K562 (cell line): ENCODE results near the gene BNC2. TPM values are rescaled to one million over a fixed set of nuclear protein-coding genes. Genes with fewer than 3 reads are reported as not detected.

Experiments used
- ATAC-seq: fragments of 200-7000 bp; cut with Tn5 transposase; 3 replicates; pipeline ENCODE4 v1.9.1; 2020; ENCODE audit warnings: moderate library complexity
- BruUV-seq: library from RNA; stranded (reverse); fragments of 400-500 nt; replicated peaks from 2 replicates; lab custom pipeline; 2021; lab: Mats Ljungman, UMichigan
- CTCF ChIA-PET: fragments of 300-600 bp; formaldehyde crosslinking; extraction: SDS; loops from one replicate; lab custom pipeline; 2021; ENCODE audit warnings: low intra/inter-chr PET ratio; lab: Yijun Ruan, JAX
- POLR2A ChIA-PET: fragments of 300-600, 350-650 bp; sonication (Branson Sonifier 250); formaldehyde crosslinking; extraction: SDS; loops from one replicate; lab custom pipeline; 2021; ENCODE audit warnings: antibody characterized with exemption, inconsistent platforms; lab: Yijun Ruan, JAX
- DNase-seq, 4 experiments: peaks; one replicate each; pipeline versions ENCODE4 v3.0.0 to v3.0.0-alpha.2; 2011 to 2018; ENCODE audit warnings: low spot score in 3 of 4, mixed read lengths in 3 of 4; ENCODE audit errors: extremely low read depth in 1 of 4
- FAIRE-seq: peaks from 2 replicates; lab custom pipeline; 2011; peaks lifted over from hg19 to GRCh38; lab: Jason Lieb, UNC
- H2AFZ ChIP-seq: 2 replicates; pipeline ENCODE4 v1.6.0; 2011; ENCODE audit warnings: low read depth, low read length, control low read depth, inconsistent platforms
- H3K27ac ChIP-seq: fragments of 200-600 bp; 3 replicates; pipeline ENCODE4 v1.8.0; 2011; ENCODE audit warnings: low read depth, mild to moderate bottlenecking, control low read depth, inconsistent platforms, low read length, moderate library complexity, mixed read lengths; ENCODE audit errors: extremely low read depth
- H3K27me3 ChIP-seq, 2 experiments: fragments of 300-600 bp in 1 of 2; 2 replicates in 1 of 2; 3 replicates in 1 of 2; pipeline versions ENCODE4 v1.6.0 to v1.8.0; 2011; ENCODE audit warnings: inconsistent platforms in 2 of 2, low read length in 2 of 2, mild to moderate bottlenecking in 1 of 2, mixed read lengths in 1 of 2, moderate library complexity in 1 of 2; ENCODE audit not compliant: control insufficient read depth in 2 of 2, insufficient read depth in 2 of 2
- H3K36me3 ChIP-seq: fragments of 300-600 bp; 3 replicates; pipeline ENCODE4 v1.8.0; 2011; ENCODE audit warnings: mild to moderate bottlenecking, low read length, inconsistent platforms; ENCODE audit not compliant: control insufficient read depth, insufficient read depth
- H3K4me1 ChIP-seq, 2 experiments: fragments of 200-600 bp in 1 of 2; replicated peaks in 1 of 2; 2 replicates in 1 of 2; 3 replicates in 1 of 2; pipeline versions ENCODE4 v1.5.1 to v1.8.0; 2011; ENCODE audit warnings: inconsistent platforms in 2 of 2, low read length in 2 of 2, mild to moderate bottlenecking in 1 of 2, mixed read lengths in 1 of 2, moderate library complexity in 1 of 2; ENCODE audit not compliant: control insufficient read depth in 2 of 2, insufficient read depth in 2 of 2
- H3K4me2 ChIP-seq: 2 replicates; pipeline ENCODE4 v1.6.1; 2011; ENCODE audit warnings: low read length, control low read depth, inconsistent platforms, mixed read lengths; ENCODE audit not compliant: insufficient read depth
- H3K4me3 ChIP-seq: fragments of 200-600 bp; sonication (generic), shearing (Covaris generic); 2 replicates; pipeline ENCODE4 v1.5.1; 2016; ENCODE audit warnings: control low read depth, inconsistent platforms
- H3K79me2 ChIP-seq: fragments of 200-600 bp; 3 replicates; pipeline ENCODE4 v1.8.0; 2011; ENCODE audit warnings: low read length, inconsistent platforms; ENCODE audit not compliant: control insufficient read depth, insufficient read depth
- H3K9ac ChIP-seq, 2 experiments: 2 replicates each; pipeline versions ENCODE4 v1.6.0 to v1.6.1; 2011; ENCODE audit warnings: low read depth in 2 of 2, low read length in 2 of 2, control low read depth in 1 of 2, inconsistent platforms in 1 of 2, mild to moderate bottlenecking in 1 of 2, mixed read lengths in 1 of 2; ENCODE audit not compliant: insufficient read depth in 1 of 2
- H3K9me1 ChIP-seq: one replicate; pipeline ENCODE4 v1.6.0; 2011; ENCODE audit warnings: inconsistent platforms, mild to moderate bottlenecking, low read length, moderate library complexity; ENCODE audit not compliant: control insufficient read depth, insufficient read depth
- H3K9me3 ChIP-seq: replicated peaks from 2 replicates; pipeline ENCODE4 v1.5.1; 2011; ENCODE audit warnings: low read depth, low read length, inconsistent platforms; ENCODE audit not compliant: control insufficient read depth, insufficient read depth
- H4K20me1 ChIP-seq: replicated peaks from 2 replicates; pipeline ENCODE4 v1.6.1; 2011; ENCODE audit warnings: low read length, inconsistent platforms, mixed read lengths; ENCODE audit not compliant: control insufficient read depth, insufficient read depth
- ATF6 ChIP-seq: sonication (generic); formaldehyde crosslinking; IDR thresholded peaks from 2 replicates; pipeline ENCODE4 v1.4.0; 2020; ENCODE audit warnings: mild to moderate bottlenecking, missing genetic modification reagents
- BRD4 ChIP-seq: fragments of 200-600 bp; sonication (generic); IDR thresholded peaks from 2 replicates; pipeline ENCODE4 v1.6.1; 2017; ENCODE audit warnings: inconsistent platforms
- CREM ChIP-seq: IDR thresholded peaks from 2 replicates; pipeline ENCODE4 v1.6.1; 2014; ENCODE audit warnings: antibody characterized with exemption, low read depth
- ETV1 ChIP-seq: fragments of 450-650 bp; conservative IDR thresholded peaks from 2 replicates; pipeline ENCODE4 v1.6.1; 2016; ENCODE audit warnings: missing genetic modification characterization, control low read depth, low read depth, missing compliant biosample characterization
- EWSR1 ChIP-seq: fragments of 450-650 bp; IDR thresholded peaks from 2 replicates; pipeline ENCODE4 v1.6.1; 2018; ENCODE audit warnings: borderline replicate concordance, mild to moderate bottlenecking, low read depth, moderate library complexity; ENCODE audit not compliant: partially characterized antibody
- HNRNPH1 ChIP-seq: fragments of 200-400 bp; formaldehyde crosslinking; optimal IDR thresholded peaks from 2 replicates; pipeline ENCODE3; 2017; ENCODE audit warnings: low read depth, mild to moderate bottlenecking, low read length, moderate library complexity
- MBD2 ChIP-seq: sonication (generic); IDR thresholded peaks from 2 replicates; pipeline ENCODE4 v1.6.1; 2016; ENCODE audit warnings: low read depth, borderline replicate concordance
- MCM7 ChIP-seq, 2 experiments: fragments of 450-650 bp; IDR thresholded peaks; 2 replicates each; pipeline ENCODE4 v1.6.1; 2016 to 2018
- MEF2D ChIP-seq: conservative IDR thresholded peaks from 2 replicates; pipeline ENCODE4 v1.6.1; 2016; ENCODE audit warnings: low read depth, missing genetic modification characterization, missing compliant biosample characterization
- NFATC3 ChIP-seq: fragments of 450-650 bp; IDR thresholded peaks from 2 replicates; pipeline ENCODE4 v1.6.1; 2017; ENCODE audit warnings: mild to moderate bottlenecking
- NRF1 ChIP-seq, 2 experiments: fragments of 450-650 bp; IDR thresholded peaks in 1 of 2; conservative IDR thresholded peaks in 1 of 2; 2 replicates each; pipeline ENCODE4 v1.6.1; 2014; ENCODE audit warnings: mild to moderate bottlenecking in 2 of 2
- PRMT5 ChIP-seq: sonication (generic); formaldehyde crosslinking; IDR thresholded peaks from 2 replicates; pipeline ENCODE4 v1.5.0; 2020; ENCODE audit warnings: missing genetic modification reagents
- SP2 ChIP-seq: IDR thresholded peaks from 2 replicates; pipeline ENCODE4 v1.6.1; 2011; ENCODE audit warnings: mild to moderate bottlenecking, low read depth, low read length, moderate library complexity; ENCODE audit not compliant: poor library complexity, severe bottlenecking; ENCODE audit errors: extremely low read depth
- SRSF7 ChIP-seq: fragments of 200-400 bp; formaldehyde crosslinking; optimal IDR thresholded peaks from 2 replicates; pipeline ENCODE3; 2017; ENCODE audit warnings: mild to moderate bottlenecking, low read depth, low read length
- TARDBP ChIP-seq: fragments of 450-650 bp; IDR thresholded peaks from 2 replicates; pipeline ENCODE4 v1.6.1; 2016
- ZNF347 ChIP-seq: fragments of 450-650 bp; formaldehyde crosslinking; IDR thresholded peaks from 2 replicates; pipeline ENCODE4 v1.4.0; 2020; ENCODE audit warnings: low read depth, mild to moderate bottlenecking, moderate library complexity
- ZZZ3 ChIP-seq: fragments of 450-650 bp; IDR thresholded peaks from 2 replicates; pipeline ENCODE4 v1.6.1; 2016; ENCODE audit warnings: antibody characterized with exemption, mild to moderate bottlenecking, moderate library complexity
- WGBS: fragments of 100-300 bp; shearing (Covaris generic); methylation state at CpG from one replicate; pipeline ENCODE4 v1.1.6; 2016; ENCODE audit warnings: low coverage, mixed read lengths; ENCODE audit not compliant: insufficient coverage; ENCODE audit errors: missing lambda C conversion rate; 5-methylcytosine and 5-hydroxymethylcytosine counted together
- in situ Hi-C: fragments of 300-500 bp; cut with MboI; formaldehyde crosslinking; loops from 4 replicates; pipeline ENCODE4 v1.15.0; 2018; ENCODE audit warnings: inconsistent platforms, mixed read lengths
- intact Hi-C: fragments of 100-400 bp; cut with micrococcal nuclease; formaldehyde crosslinking; loops from 2 replicates; pipeline ENCODE4 v1.14.2; 2022
- polyA plus RNA-seq, 8 experiments: library from polyadenylated mRNA; depleted of rRNA in 4 of 8; stranded (reverse) in 5 of 8; unstranded in 3 of 8; fragments of >200 nt; fragmentation: Nextera tagmentation in 2 of 8; fragmentation: Illumina TruSeq in 1 of 8; extraction: Ambion mirVana in 2 of 8; extraction: Trizol in 1 of 8; gene quantifications; 2 replicates each; pipeline versions ENCODE4 v1.2.1 to v1.2.3, GENCODE V29; 2011 to 2014; ENCODE audit warnings: inconsistent platforms in 1 of 8, missing spikeins in 1 of 8
- total RNA-seq, 7 experiments: library from RNA; depleted of rRNA in 6 of 7; stranded (reverse); fragments of >200 nt in 6 of 7; fragmentation: Illumina TruSeq in 2 of 7; extraction: Trizol in 2 of 7; gene quantifications; 2 replicates each; pipeline versions ENCODE4 v1.2.1 to v1.2.3, GENCODE V29; 2011 to 2021; ENCODE audit warnings: low replicate concordance in 1 of 7
- TF ChIP-seq, protein P1 (sequence below): fragments of 450-650 bp; formaldehyde crosslinking; IDR thresholded peaks from 2 replicates; pipeline ENCODE4 v1.4.0; 2020; ENCODE audit warnings: mild to moderate bottlenecking, moderate library complexity
- TF ChIP-seq, protein P2 (sequence below), 2 experiments: fragments of 450-650 bp; IDR thresholded peaks; 2 replicates each; pipeline ENCODE4 v1.6.1; 2016

The BNC2 gene
- total and polyA plus RNA-seq, 9 of the 15 experiments (the other 6 are each of a cell fraction or from before 2014, with no cell fraction given), result not detected

- no peak for TF ChIP-seq NRF1 (conservative IDR thresholded peaks at IDR 0.05 in 1 of 2, IDR thresholded peaks at IDR 0.05 in 1 of 2)
- TF ChIP-seq MCM7 (IDR thresholded peaks at IDR 0.05), result no peak
- no peak for TF ChIP-seq ETV1
- TF ChIP-seq, all 486 proteins: peak for 0
These were observed 247.9 kb downstream of the BNC2 start (continued) for GRCh38 chr9:16622541-16622940.

DNA sequence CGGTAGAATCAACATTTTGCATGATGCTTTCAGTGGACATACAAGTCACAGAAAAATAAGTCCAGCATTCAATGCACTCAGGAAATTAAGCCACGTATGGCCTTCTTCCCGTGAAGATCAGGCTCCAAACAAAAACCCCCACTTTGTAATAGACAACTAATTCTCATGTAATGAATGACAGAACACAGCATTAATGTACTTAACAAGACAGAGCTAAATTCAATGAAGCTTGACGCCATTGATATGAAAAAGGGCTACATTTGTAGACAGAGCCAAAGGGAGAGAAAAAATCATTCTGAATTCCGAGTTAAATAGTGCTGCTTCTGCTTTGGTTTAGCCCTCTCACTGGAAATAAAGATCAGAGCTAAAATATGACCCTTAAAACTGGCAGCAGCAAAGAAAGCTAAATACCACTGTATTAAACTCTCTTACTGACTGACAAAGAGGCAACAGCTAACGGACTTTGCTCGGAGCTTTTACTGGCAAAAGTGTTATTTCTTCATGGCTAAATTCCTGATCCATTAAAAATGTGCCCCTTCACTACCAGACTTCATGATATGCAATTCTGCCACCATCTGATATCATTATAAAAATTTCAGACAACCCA is 250.5 kb downstream of the BNC2 start:
- H3K9me1 ChIP-seq, result no peaks in the 10 kb centered on the region
- no peaks in the 10 kb centered on the region for H3K9me3 ChIP-seq
- no peak overlapping the region for H3K27ac ChIP-seq
- H3K79me2 ChIP-seq, result no peaks in the 10 kb centered on the region
- no peaks in the 10 kb centered on the region for H3K4me1 ChIP-seq
- H3K4me3 ChIP-seq, result no peak overlapping the region
- no peak for FAIRE-seq
- ATAC-seq, result no peak
- no TSS peak for BruUV-seq
- in situ Hi-C loops (no loop called here), intact Hi-C loops (no loop called here)
- H3K4me2 ChIP-seq, result no peak overlapping the region
- H3K9ac ChIP-seq, result no peak overlapping the region
- DNase-seq, result no peak
- 2% methylated on average over 6 of the region's 7 CpGs for WGBS
- no peaks in the 10 kb centered on the region for H3K27me3 ChIP-seq
- H4K20me1 ChIP-seq, result no peaks in the 10 kb centered on the region
- ChIA-PET POLR2A (no interaction called here), CTCF (no interaction called here)
- H3K36me3 ChIP-seq, result no peaks in the 10 kb centered on the region
- H2AFZ ChIP-seq, result no peak overlapping the region
- TF ChIP-seq MEF2D (no peak), ZNF347 (CRISPR knock-in tag) (no peak), PRMT5 (CRISPR knock-in tag) (no peak), ZZZ3 (no peak), MBD2 (no peak), ATF6 (CRISPR knock-in tag) (no peak), EWSR1 (no peak), HNRNPH1 (no peak), CREM (no peak), SRSF7 (no peak), SP2 (no peak), BRD4 (no peak), NFATC3 (no peak), TARDBP (no peak)
- TF ChIP-seq, protein P1, sequence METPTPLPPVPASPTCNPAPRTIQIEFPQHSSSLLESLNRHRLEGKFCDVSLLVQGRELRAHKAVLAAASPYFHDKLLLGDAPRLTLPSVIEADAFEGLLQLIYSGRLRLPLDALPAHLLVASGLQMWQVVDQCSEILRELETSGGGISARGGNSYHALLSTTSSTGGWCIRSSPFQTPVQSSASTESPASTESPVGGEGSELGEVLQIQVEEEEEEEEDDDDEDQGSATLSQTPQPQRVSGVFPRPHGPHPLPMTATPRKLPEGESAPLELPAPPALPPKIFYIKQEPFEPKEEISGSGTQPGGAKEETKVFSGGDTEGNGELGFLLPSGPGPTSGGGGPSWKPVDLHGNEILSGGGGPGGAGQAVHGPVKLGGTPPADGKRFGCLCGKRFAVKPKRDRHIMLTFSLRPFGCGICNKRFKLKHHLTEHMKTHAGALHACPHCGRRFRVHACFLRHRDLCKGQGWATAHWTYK (CRISPR knock-in tag), result no peak
- TF ChIP-seq, protein P2, sequence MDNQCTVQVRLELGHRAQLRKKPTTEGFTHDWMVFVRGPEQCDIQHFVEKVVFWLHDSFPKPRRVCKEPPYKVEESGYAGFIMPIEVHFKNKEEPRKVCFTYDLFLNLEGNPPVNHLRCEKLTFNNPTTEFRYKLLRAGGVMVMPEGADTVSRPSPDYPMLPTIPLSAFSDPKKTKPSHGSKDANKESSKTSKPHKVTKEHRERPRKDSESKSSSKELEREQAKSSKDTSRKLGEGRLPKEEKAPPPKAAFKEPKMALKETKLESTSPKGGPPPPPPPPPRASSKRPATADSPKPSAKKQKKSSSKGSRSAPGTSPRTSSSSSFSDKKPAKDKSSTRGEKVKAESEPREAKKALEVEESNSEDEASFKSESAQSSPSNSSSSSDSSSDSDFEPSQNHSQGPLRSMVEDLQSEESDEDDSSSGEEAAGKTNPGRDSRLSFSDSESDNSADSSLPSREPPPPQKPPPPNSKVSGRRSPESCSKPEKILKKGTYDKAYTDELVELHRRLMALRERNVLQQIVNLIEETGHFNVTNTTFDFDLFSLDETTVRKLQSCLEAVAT (IDR thresholded peaks at IDR 0.05), result no peak
